ENCODE data around the gene ZNF620.

Gene ZNF620

DNA sequence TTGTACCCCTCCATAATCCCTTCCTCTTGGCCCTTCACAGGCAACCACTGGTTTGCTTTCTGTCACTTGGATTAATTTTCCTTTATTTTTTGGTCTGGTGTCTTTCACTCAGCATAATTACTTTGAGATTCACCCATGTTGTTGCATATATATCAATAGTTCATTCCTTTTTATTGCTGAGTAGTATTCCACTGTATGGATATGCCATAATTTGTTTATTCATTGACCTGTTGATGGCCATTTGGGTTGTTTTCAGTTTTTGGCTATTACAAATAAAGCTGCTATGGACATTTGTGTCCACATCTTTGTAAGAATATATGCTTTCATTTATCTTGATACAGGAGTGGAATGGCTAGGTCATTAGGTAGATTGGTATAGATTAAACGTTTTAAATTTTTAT, 13.0 kb downstream of the ZNF620 start:
- H3K4me3 ChIP-seq (ENCODE audit: control insufficient read depth, low read depth, low read length) = no peak overlapping the region
- TF ChIP-seq, protein P1, sequence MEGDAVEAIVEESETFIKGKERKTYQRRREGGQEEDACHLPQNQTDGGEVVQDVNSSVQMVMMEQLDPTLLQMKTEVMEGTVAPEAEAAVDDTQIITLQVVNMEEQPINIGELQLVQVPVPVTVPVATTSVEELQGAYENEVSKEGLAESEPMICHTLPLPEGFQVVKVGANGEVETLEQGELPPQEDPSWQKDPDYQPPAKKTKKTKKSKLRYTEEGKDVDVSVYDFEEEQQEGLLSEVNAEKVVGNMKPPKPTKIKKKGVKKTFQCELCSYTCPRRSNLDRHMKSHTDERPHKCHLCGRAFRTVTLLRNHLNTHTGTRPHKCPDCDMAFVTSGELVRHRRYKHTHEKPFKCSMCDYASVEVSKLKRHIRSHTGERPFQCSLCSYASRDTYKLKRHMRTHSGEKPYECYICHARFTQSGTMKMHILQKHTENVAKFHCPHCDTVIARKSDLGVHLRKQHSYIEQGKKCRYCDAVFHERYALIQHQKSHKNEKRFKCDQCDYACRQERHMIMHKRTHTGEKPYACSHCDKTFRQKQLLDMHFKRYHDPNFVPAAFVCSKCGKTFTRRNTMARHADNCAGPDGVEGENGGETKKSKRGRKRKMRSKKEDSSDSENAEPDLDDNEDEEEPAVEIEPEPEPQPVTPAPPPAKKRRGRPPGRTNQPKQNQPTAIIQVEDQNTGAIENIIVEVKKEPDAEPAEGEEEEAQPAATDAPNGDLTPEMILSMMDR (conservative IDR thresholded peaks at IDR 0.05; ENCODE audit: control insufficient read depth, insufficient read depth, low read depth, low read length) = no peak
- DNase-seq (ENCODE audit: low read depth) = no peak

DNA sequence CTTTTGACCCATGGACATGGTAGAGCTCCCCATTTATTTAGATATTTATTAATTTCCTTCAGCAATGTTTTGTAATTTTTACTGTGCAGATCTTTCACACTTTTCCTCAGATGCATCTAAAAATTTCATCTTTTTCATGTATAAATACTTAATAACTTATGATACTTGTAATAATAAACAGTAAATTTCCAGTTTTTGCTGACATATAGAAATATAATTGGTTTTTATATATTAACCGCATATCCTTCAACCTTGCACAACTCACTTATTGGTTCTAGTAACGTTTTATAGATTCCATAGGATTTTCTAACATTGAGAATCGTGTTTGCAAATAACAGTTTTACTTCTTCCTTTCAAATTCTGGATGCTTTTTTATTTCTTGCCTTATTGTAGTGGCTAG, 15.4 kb downstream of the ZNF620 start:
- H3K4me3 ChIP-seq (ENCODE audit: control insufficient read depth, low read depth, low read length) = no peak overlapping the region
- DNase-seq (ENCODE audit: low read depth) = no peak
- TF ChIP-seq, protein P1 (conservative IDR thresholded peaks at IDR 0.05; ENCODE audit: control insufficient read depth, insufficient read depth, low read depth, low read length) = no peak

DNA sequence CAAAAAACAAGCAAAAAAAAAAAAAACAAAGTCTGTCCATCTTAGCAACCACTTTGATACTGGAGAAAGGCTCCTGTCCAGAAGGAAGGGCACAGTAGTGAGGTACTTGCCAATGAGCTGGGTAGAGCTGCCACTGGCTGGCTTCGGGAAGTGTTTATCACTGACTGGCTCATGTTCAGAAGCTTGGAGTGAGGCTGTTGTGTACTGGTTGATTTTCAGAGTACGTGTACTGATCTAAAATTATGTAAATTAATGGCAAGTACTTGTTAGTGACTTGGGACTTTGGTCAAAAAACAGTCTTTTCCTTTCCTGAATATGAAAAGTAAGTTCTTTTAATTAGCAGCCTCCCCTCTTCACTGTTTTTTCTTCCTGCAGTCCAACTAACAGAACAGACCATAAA, 17.9 kb downstream of the ZNF620 start:
- no peak for DNase-seq (ENCODE audit: low read depth)
- TF ChIP-seq, protein P1 (conservative IDR thresholded peaks at IDR 0.05; ENCODE audit: control insufficient read depth, insufficient read depth, low read depth, low read length) = no peak
- H3K4me3 ChIP-seq (ENCODE audit: control insufficient read depth, low read depth, low read length) = no peak overlapping the region

DNA sequence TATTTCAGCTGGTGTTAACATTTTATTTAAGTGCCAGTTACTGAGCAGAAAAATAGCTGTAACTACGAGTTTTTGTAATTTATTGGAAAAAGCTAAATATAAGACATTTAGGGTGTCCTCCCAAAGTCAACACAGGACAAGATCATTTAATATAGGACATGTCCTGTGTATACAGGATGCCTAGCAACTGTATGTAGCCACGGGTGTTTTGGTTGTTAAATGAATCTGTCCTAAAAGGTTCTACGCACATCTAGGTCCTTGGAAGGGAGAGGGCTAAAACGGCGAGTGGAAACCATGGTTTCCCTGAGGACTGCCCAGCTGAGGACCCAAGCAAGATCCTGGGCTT, 18.4 kb downstream of the ZNF620 start:
- peak; percentile 7 for DNase-seq (ENCODE audit: low read depth)

DNA sequence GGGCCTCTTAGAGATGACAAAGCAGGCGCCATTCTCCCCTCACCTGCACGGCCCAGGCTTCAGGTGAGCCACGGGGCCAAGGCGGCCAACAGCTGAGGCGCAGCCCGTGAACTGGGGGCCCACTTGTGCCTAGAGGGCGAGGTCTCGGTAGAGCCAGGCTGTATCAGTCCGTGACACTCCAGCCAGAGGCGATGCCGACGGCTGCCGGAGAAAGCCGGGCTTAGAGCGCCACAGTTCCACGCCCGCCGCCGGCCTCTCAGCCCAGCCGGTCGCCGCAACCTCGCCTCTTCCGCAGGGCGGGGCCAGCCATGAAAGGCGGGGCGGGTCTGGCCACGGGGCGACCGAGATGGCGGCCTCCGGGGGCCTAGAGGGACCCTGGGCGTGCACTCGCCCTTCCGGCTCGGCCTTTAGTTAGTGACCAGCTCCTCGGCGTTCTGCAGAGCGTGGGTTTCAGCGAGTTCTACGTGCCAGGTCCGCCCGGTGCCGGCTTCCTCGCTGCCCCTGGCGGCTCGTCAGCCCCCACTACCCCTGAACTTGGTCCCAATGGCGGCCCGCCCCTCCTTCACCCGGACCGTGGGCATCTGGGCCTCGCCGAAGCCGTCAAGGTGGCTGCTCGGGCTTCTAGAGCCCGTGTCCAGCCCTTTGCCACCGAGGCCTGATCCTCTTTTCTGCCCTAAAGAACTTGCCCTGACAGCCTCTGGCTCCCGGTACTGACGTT, 18.9 kb downstream of the ZNF620 start, which contains the start of gene ZNF621:
TSS of gene ZNF621 (plus strand) at position 393 of the 718 bp plus-strand sequence. CDS start 881 bp downstream, outside the sequence.
- DNase-seq (ENCODE audit: low read depth) = peak; percentile 78
- TF ChIP-seq, protein P1 (conservative IDR thresholded peaks at IDR 0.05; ENCODE audit: control insufficient read depth, insufficient read depth, low read depth, low read length) = no peak
- peak within 1 kb of the TSS; percentile 86 for H3K4me3 ChIP-seq (ENCODE audit: control insufficient read depth, low read depth, low read length)

More for the DNA sequence above, 18.4 kb downstream of the ZNF620 start:
- peak overlapping the region; percentile 86 for H3K4me3 ChIP-seq (ENCODE audit: control insufficient read depth, low read depth, low read length)
- TF ChIP-seq, protein P1 (conservative IDR thresholded peaks at IDR 0.05; ENCODE audit: control insufficient read depth, insufficient read depth, low read depth, low read length) = no peak

DNA sequence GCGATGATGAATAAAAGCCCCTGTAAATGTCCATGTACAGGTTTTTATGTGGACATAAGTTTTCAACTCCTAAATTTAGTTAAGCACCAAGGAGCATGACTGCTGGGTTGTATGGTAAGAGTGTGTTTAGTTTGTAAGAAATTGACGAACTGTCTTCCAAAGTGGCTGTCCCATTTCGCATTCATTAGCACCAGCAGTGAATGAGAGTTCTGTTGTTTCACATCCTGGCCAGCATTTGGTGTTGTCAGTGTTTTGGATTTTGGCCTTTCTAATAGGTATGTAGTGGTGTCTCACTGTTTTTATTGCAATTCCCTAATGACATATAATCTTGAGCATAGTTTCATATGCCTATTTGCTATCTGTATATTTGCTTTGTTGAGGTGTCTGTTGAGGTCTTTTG, 22.6 kb downstream of the ZNF620 start:
- TF ChIP-seq, protein P1 (conservative IDR thresholded peaks at IDR 0.05; ENCODE audit: control insufficient read depth, insufficient read depth, low read depth, low read length) = no peak
- DNase-seq (ENCODE audit: low read depth) = no peak
- H3K4me3 ChIP-seq (ENCODE audit: control insufficient read depth, low read depth, low read length) = no peak overlapping the region

Measured in fibroblast of mammary gland (primary cell).